Coronary artery (tissue), 2 donors: ENCODE results near the gene PTCD1.
A peak's percentile ranks its signal among the peaks of the same experiment; 100 is the strongest.

Experiments
- DNase-seq: peaks from one replicate; pipeline ENCODE4 v3.0.0-alpha.2; 2017; ENCODE audit warnings: low spot score
- H3K27ac ChIP-seq, 2 donors: fragments of 200-600 bp; sonication (generic); one replicate each; pipeline ENCODE4 v1.5.1; 2016 to 2019
- H3K4me3 ChIP-seq: fragments of 200-600 bp; sonication (generic); 2 replicates; pipeline ENCODE4 v1.5.1; 2016; ENCODE audit warnings: mild to moderate bottlenecking, moderate library complexity
- CTCF ChIP-seq: fragments of 200-600 bp; sonication (generic); IDR thresholded peaks from one replicate; pipeline ENCODE4 v1.5.1; 2019; ENCODE audit warnings: antibody characterized with exemption

Gene PTCD1

GRCh38 chr7:99408379-99409191, 30.0 kb downstream of the PTCD1 start, which contains the start of the genes BUD31 and PDAP1:
Gene BUD31, plus strand, starts transcription at chr7:99408969. Its CDS starts 2,124 bp downstream, at chr7:99411093.
Gene PDAP1, minus strand, starts transcription at chr7:99408597. Its CDS starts 49 bp downstream, at chr7:99408548.
- peak; percentile 97 for DNase-seq
- H3K4me3 ChIP-seq: peak within 1 kb of the TSS; percentile 96
- H3K27ac ChIP-seq: peak within 1 kb of the TSS; percentile 86 to 95
- TF ChIP-seq CTCF: no peak

GRCh38 chr7:99407872-99408378, 30.7 kb downstream of the PTCD1 start:
- peak overlapping the region; percentile 96 for H3K4me3 ChIP-seq
- no peak for TF ChIP-seq CTCF
- H3K27ac ChIP-seq: peak overlapping the region; percentile 86 to 95
- DNase-seq: peak; percentile 86

DNA sequence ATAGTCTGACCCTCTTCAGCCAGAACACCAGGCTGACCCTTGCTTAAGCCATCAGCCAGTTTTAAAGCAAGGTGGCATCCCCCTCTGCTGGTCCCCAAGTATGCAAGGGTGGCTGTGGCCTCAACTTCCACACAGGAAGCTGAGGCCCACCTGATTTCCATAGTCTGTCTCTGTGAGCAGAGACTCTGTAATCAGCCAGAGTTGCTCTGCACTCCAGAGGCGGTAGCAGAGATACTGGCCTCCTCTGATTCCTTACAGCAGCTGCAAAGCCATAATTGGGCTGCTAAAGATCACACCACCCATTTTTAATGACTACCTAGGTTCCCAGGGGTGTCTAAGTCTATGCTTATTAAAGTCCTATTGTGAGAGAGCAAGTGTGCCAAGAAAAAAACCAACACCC, 32.0 kb downstream of the PTCD1 start:
- H3K4me3 ChIP-seq: no peak overlapping the region

GRCh38 chr7:99404977-99405320, 33.6 kb downstream of the PTCD1 start:
- no peak for DNase-seq
- no peak overlapping the region for H3K4me3 ChIP-seq
- TF ChIP-seq CTCF: no peak
- no peak overlapping the region for H3K27ac ChIP-seq

More for the DNA sequence above, 32.0 kb downstream of the PTCD1 start:
- H3K27ac ChIP-seq: peak overlapping the region in 1 of 2 donors; percentile 86
- no peak for DNase-seq
- TF ChIP-seq CTCF: no peak

DNA sequence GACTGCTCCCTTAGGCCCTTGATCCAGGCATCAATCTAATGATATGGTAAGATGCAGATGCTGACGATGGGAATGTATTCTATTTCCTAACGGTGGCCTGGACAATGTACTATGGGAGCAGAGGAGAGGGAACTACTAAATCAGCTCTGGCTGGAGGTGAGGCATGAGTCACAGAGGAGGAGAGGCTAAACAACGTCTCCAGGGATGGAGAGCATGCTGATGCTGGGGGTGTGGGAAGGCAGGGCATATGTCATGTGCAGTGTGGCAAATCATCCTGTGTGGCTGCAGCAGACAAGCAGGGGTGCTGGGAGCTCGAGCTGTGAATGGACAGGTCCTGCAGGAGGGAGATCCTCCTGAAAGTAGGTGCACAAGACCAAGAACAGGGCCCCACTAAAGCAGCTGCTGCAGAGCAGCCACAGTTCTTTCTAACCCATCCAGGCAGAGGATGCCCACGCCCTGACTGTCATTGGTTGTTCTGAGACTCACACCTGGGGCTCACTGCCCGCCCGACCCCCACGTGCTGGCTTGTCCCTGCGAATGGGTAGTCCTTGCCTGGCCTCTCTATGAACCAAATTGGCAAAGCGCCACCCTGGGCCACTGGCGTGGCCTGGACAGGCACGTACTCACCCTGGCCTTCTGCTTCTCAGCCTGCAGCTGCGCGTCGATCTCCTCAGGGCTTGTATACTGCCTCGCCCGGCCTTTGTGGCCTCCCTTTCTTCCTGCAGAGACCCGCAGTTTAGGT, 34.2 kb downstream of the PTCD1 start:
- DNase-seq: no peak
- no peak overlapping the region for H3K27ac ChIP-seq
- TF ChIP-seq CTCF: no peak

DNA sequence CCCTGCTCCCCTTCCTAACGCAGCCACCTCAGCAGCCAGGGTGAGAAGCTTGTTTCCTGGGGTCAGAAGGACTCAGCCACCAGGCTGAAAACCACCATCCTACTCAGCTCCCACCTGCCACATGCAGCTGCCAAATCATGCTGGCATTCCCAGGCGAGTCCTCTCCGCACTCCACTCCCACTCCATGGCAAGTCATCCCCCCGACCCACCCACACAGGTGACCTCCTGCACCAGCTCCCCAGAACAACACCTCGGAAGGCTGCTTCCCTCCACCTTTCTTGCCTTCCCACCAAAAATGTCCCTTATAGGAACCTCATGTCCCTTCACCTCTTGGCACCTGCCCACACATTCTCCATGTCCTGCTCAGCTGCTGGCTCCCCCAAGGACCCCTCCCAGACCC, 34.8 kb downstream of the PTCD1 start:
- no peak for TF ChIP-seq CTCF
- no peak for DNase-seq
- no peak overlapping the region for H3K4me3 ChIP-seq
- no peak overlapping the region for H3K27ac ChIP-seq

More for the DNA sequence above, 34.2 kb downstream of the PTCD1 start:
- H3K4me3 ChIP-seq: no peak overlapping the region
